IMR-90 (cell line): ENCODE data around the gene LUZP2. TPM values are rescaled to one million over a fixed set of nuclear protein-coding genes. Genes with fewer than 3 reads are reported as not detected.

ENCODE experiments used
- ATAC-seq: fragments of 200-7000 bp; cut with Tn5 transposase; 2 replicates; pipeline ENCODE4 v1.9.1; 2020; ENCODE audit warnings: low read depth, mild to moderate bottlenecking, moderate library complexity
- BruUV-seq: library from RNA; stranded (reverse); fragments of 400-500 nt; replicated peaks from 2 replicates; lab custom pipeline; 2021; lab: Mats Ljungman, UMichigan
- CTCF ChIA-PET: fragments of 300-600 bp; formaldehyde crosslinking; extraction: SDS; loops from one replicate; lab custom pipeline; 2021; ENCODE audit warnings: antibody characterized with exemption; lab: Yijun Ruan, JAX
- POLR2A ChIA-PET: fragments of 300-600 bp; sonication (Branson Sonifier 250); formaldehyde crosslinking; loops from one replicate; lab custom pipeline; 2022; ENCODE audit warnings: antibody characterized with exemption; ENCODE audit not compliant: unreplicated experiment; lab: Charles Lee
- DNase-seq: peaks from one replicate; pipeline ENCODE4 v3.0.0; 2013
- H2AFZ ChIP-seq: replicated peaks from 2 replicates; pipeline ENCODE3; 2013; ENCODE audit warnings: low read length, mild to moderate bottlenecking; ENCODE audit not compliant: poor library complexity
- H2AK5ac ChIP-seq: 2 replicates; pipeline ENCODE4 v1.6.1; 2013; ENCODE audit warnings: low read depth, low read length, inconsistent platforms
- H2AK9ac ChIP-seq: replicated peaks from 2 replicates; pipeline ENCODE3; 2013; ENCODE audit warnings: mild to moderate bottlenecking, low read depth, low read length, moderate library complexity; ENCODE audit not compliant: poor library complexity
- H2BK120ac ChIP-seq: 2 replicates; pipeline ENCODE4 v1.6.1; 2013; ENCODE audit warnings: low read depth, low read length, inconsistent platforms
- H2BK15ac ChIP-seq: 3 replicates; pipeline ENCODE4 v1.6.1; 2013; ENCODE audit warnings: low read depth, low read length, inconsistent platforms
- H2BK20ac ChIP-seq: 2 replicates; pipeline ENCODE4 v1.6.1; 2013; ENCODE audit warnings: low read depth, mild to moderate bottlenecking, inconsistent platforms, low read length, moderate library complexity
- H2BK5ac ChIP-seq: 2 replicates; pipeline ENCODE4 v1.6.1; 2013; ENCODE audit warnings: mild to moderate bottlenecking, low read depth, low read length, inconsistent platforms; ENCODE audit not compliant: poor library complexity, severe bottlenecking
- H3K14ac ChIP-seq: replicated peaks from 2 replicates; pipeline ENCODE4 v1.6.1; 2013; ENCODE audit warnings: low read depth, low read length, inconsistent platforms
- H3K18ac ChIP-seq: 2 replicates; pipeline ENCODE4 v1.6.1; 2013; ENCODE audit warnings: low read depth, low read length, control low read depth
- H3K23ac ChIP-seq: 2 replicates; pipeline ENCODE4 v1.6.1; 2013; ENCODE audit warnings: low read depth, low read length, inconsistent platforms
- H3K27ac ChIP-seq: 2 replicates; pipeline ENCODE4 v1.5.1; 2013; ENCODE audit warnings: mild to moderate bottlenecking, control low read depth, low read length; ENCODE audit not compliant: insufficient read depth
- H3K27me3 ChIP-seq: 2 replicates; pipeline ENCODE4 v1.6.1; 2013; ENCODE audit warnings: low read length; ENCODE audit not compliant: control insufficient read depth, insufficient read depth
- H3K36me3 ChIP-seq: 2 replicates; pipeline ENCODE4 v1.6.1; 2013; ENCODE audit warnings: low read length, mixed read lengths; ENCODE audit not compliant: control insufficient read depth, insufficient read depth
- H3K4ac ChIP-seq: 2 replicates; pipeline ENCODE4 v1.6.1; 2013; ENCODE audit warnings: low read depth, low read length, inconsistent platforms
- H3K4me1 ChIP-seq: 2 replicates; pipeline ENCODE4 v1.6.1; 2013; ENCODE audit warnings: low read length, mixed read lengths; ENCODE audit not compliant: control insufficient read depth, insufficient read depth
- H3K4me2 ChIP-seq: 2 replicates; pipeline ENCODE4 v1.6.1; 2013; ENCODE audit warnings: low read depth, mild to moderate bottlenecking, control low read depth, low read length, moderate library complexity
- H3K4me3 ChIP-seq: 2 replicates; pipeline ENCODE4 v1.5.1; 2013; ENCODE audit warnings: low read depth, mild to moderate bottlenecking, control low read depth, low read length, moderate library complexity; ENCODE audit not compliant: insufficient read depth
- H3K56ac ChIP-seq: 2 replicates; pipeline ENCODE4 v1.6.1; 2013; ENCODE audit warnings: low read length, inconsistent platforms; ENCODE audit not compliant: insufficient read depth; ENCODE audit errors: extremely low read depth
- H3K79me1 ChIP-seq, 2 experiments: 2 replicates each; pipeline ENCODE4 v1.6.1; 2013; ENCODE audit warnings: low read length in 2 of 2, inconsistent platforms in 1 of 2, low read depth in 1 of 2
- H3K9ac ChIP-seq: 2 replicates; pipeline ENCODE4 v1.6.1; 2013; ENCODE audit warnings: low read depth, low read length, control low read depth
- H3K9me1 ChIP-seq: 2 replicates; pipeline ENCODE4 v1.6.1; 2013; ENCODE audit warnings: low read length, inconsistent platforms; ENCODE audit not compliant: insufficient read depth
- H3K9me3 ChIP-seq: 2 replicates; pipeline ENCODE4 v1.6.1; 2013; ENCODE audit warnings: low read length; ENCODE audit not compliant: control insufficient read depth, insufficient read depth
- H4K20me1 ChIP-seq: 2 replicates; pipeline ENCODE4 v1.6.1; 2013; ENCODE audit warnings: low read length, inconsistent platforms; ENCODE audit not compliant: insufficient read depth
- H4K5ac ChIP-seq: 2 replicates; pipeline ENCODE4 v1.6.1; 2013; ENCODE audit warnings: mild to moderate bottlenecking, low read depth, low read length, control low read depth
- H4K8ac ChIP-seq, 2 experiments: 2 replicates each; pipeline ENCODE4 v1.6.1; 2013; ENCODE audit warnings: low read depth in 2 of 2, low read length in 2 of 2, control low read depth in 1 of 2, inconsistent platforms in 1 of 2
- H4K91ac ChIP-seq: 2 replicates; pipeline ENCODE4 v1.6.1; 2013; ENCODE audit warnings: low read depth, low read length, inconsistent platforms; ENCODE audit not compliant: insufficient read depth
- MAZ ChIP-seq: IDR thresholded peaks from 2 replicates; pipeline ENCODE4 v1.6.1; 2012; ENCODE audit warnings: low read depth, mild to moderate bottlenecking, low read length, improper control_type of control experiment, moderate library complexity, borderline replicate concordance
- dilution Hi-C: fragments of 300-500 bp; cut with HindIII; formaldehyde crosslinking; loops from one replicate; pipeline ENCODE4 v1.14.3; 2018; ENCODE audit warnings: low sequenced_read_pairs; ENCODE audit not compliant: unreplicated experiment
- in situ Hi-C: fragments of 300-500 bp; cut with MboI; formaldehyde crosslinking; loops from 3 replicates; pipeline ENCODE4 v1.14.3; 2019; ENCODE audit warnings: low sequenced_read_pairs, inconsistent platforms, mixed read lengths
- intact Hi-C: fragments of 100-400 bp; cut with micrococcal nuclease; formaldehyde crosslinking; loops from 2 replicates; pipeline ENCODE4 v1.10.0; 2022
- polyA plus RNA-seq, 3 experiments: library from polyadenylated mRNA; depleted of rRNA; stranded (reverse); fragments of >200 nt; gene quantifications; 2 replicates each; pipeline ENCODE4 v1.2.3, GENCODE V29; 2012; ENCODE audit warnings: low replicate concordance in 1 of 3
- total RNA-seq: library from RNA; depleted of rRNA; stranded (reverse); fragments of >200 nt; gene quantifications from 2 replicates; pipeline ENCODE4 v1.2.3, GENCODE V29; 2012

LUZP2 gene
- total and polyA plus RNA-seq, 2 of the 4 experiments (the other 2 are of a cell fraction): 0.89 to 2.0 TPM

GRCh38 chr11:25057861-25058260 is 561.0 kb downstream of the LUZP2 start:
- dilution Hi-C loops: no loop called here
- H3K9me1 ChIP-seq: no peaks in the 10 kb centered on the region
- no peak overlapping the region for H3K4me3 ChIP-seq
- H2AK5ac ChIP-seq: no peak overlapping the region
- no peak overlapping the region for H4K5ac ChIP-seq
- in situ Hi-C loops: no loop called here
- no peaks in the 10 kb centered on the region for H3K9me3 ChIP-seq
- no peak overlapping the region for H3K23ac ChIP-seq
- no peak for TF ChIP-seq MAZ
- no TSS peak for BruUV-seq
- no peaks in the 10 kb centered on the region for H3K36me3 ChIP-seq
- H3K18ac ChIP-seq: no peak overlapping the region
- H3K56ac ChIP-seq: no peak overlapping the region
- no peak overlapping the region for H3K4me2 ChIP-seq
- no peak overlapping the region for H3K27ac ChIP-seq
- H2AK9ac ChIP-seq: no peak overlapping the region
- H3K27me3 ChIP-seq: no peaks in the 10 kb centered on the region
- no peak overlapping the region for H4K91ac ChIP-seq
- no peaks in the 10 kb centered on the region for H3K4me1 ChIP-seq
- no peak overlapping the region for H2AFZ ChIP-seq
- H2BK20ac ChIP-seq: no peak overlapping the region
- POLR2A ChIA-PET: no interaction called here
- H3K14ac ChIP-seq: no peak overlapping the region
- no peak overlapping the region for H3K4ac ChIP-seq
- H2BK15ac ChIP-seq: no peak overlapping the region
- H2BK5ac ChIP-seq: no peak overlapping the region
- H2BK120ac ChIP-seq: no peak overlapping the region
- no peak for DNase-seq
- H3K9ac ChIP-seq: no peak overlapping the region
- intact Hi-C loops: no loop called here
- CTCF ChIA-PET: no interaction called here
- H4K8ac ChIP-seq: no peak overlapping the region
- no peaks in the 10 kb centered on the region for H3K79me1 ChIP-seq
- H4K20me1 ChIP-seq: no peaks in the 10 kb centered on the region
- ATAC-seq: no peak
